OCI-LY1 (cell line): ENCODE results near the gene C1QTNF1.

Experiments used
- H2AFZ ChIP-seq: fragments of 200-600 bp; sonication (generic), shearing (Covaris generic); 2 replicates; pipeline ENCODE4 v1.6.0; 2014; ENCODE audit warnings: antibody characterized with exemption, mild to moderate bottlenecking, low read length
- H3F3A ChIP-seq: fragments of 200-600 bp; sonication (generic), shearing (Covaris generic); 2 replicates; pipeline ENCODE4 v1.6.0; 2014; ENCODE audit warnings: mild to moderate bottlenecking, antibody characterized with exemption, low read length, moderate library complexity; ENCODE audit not compliant: insufficient read depth
- H3K27ac ChIP-seq: fragments of 200-600 bp; sonication (generic); 2 replicates; pipeline ENCODE4 v1.5.1; 2014; ENCODE audit warnings: low read length, mixed run types, mild to moderate bottlenecking, low read depth; ENCODE audit not compliant: poor library complexity, severe bottlenecking
- H3K27me3 ChIP-seq: fragments of 200-600 bp; sonication (generic); 2 replicates; pipeline ENCODE4 v1.6.0; 2014; ENCODE audit warnings: antibody characterized with exemption, mild to moderate bottlenecking, low read length, moderate library complexity; ENCODE audit not compliant: insufficient read depth
- H3K36me3 ChIP-seq: fragments of 200-600 bp; sonication (generic); 2 replicates; pipeline ENCODE4 v1.6.1; 2014; ENCODE audit warnings: mild to moderate bottlenecking, antibody characterized with exemption, low read length, moderate library complexity, mixed read lengths; ENCODE audit not compliant: insufficient read depth
- H3K4me1 ChIP-seq: fragments of 200-600 bp; sonication (generic); 2 replicates; pipeline ENCODE4 v1.5.1; 2014; ENCODE audit warnings: mild to moderate bottlenecking, low read length, moderate library complexity; ENCODE audit not compliant: insufficient read depth, severe bottlenecking
- H3K4me2 ChIP-seq: fragments of 200-600 bp; sonication (generic), shearing (Covaris generic); 2 replicates; pipeline ENCODE4 v1.6.1; 2014; ENCODE audit warnings: low read length
- H3K4me3 ChIP-seq: fragments of 200-600 bp; sonication (generic); 2 replicates; pipeline ENCODE4 v1.5.1; 2014; ENCODE audit warnings: low read length, low read depth, mild to moderate bottlenecking, mixed read lengths; ENCODE audit not compliant: poor library complexity, severe bottlenecking
- H3K79me2 ChIP-seq: fragments of 200-600 bp; shearing (Covaris generic); 2 replicates; pipeline ENCODE4 v1.6.1; 2016; ENCODE audit warnings: mixed run types, low read length, mixed read lengths; ENCODE audit not compliant: insufficient read depth
- H3K9ac ChIP-seq: fragments of 200-600 bp; sonication (generic), shearing (Covaris generic); 2 replicates; pipeline ENCODE4 v1.6.1; 2014; ENCODE audit warnings: mild to moderate bottlenecking, low read length, mixed read lengths
- H3K9me2 ChIP-seq: fragments of 200-600 bp; sonication (generic), shearing (Covaris generic); 2 replicates; pipeline ENCODE4 v1.6.1; 2014; ENCODE audit warnings: low read depth, mild to moderate bottlenecking, low read length, mixed read lengths
- H3K9me3 ChIP-seq: fragments of 200-600 bp; shearing (Covaris generic); 2 replicates; pipeline ENCODE4 v1.6.1; 2014; ENCODE audit warnings: low read length, mixed read lengths
- H4K20me1 ChIP-seq: fragments of 200-600 bp; sonication (generic), shearing (Covaris generic); 2 replicates; pipeline ENCODE4 v1.6.0; 2016; ENCODE audit warnings: mild to moderate bottlenecking, low read length; ENCODE audit not compliant: insufficient read depth
- EZH2 ChIP-seq: fragments of 200-600 bp; sonication (generic), shearing (Covaris generic); IDR thresholded peaks from 2 replicates; pipeline ENCODE4 v1.8.0; 2017; ENCODE audit warnings: borderline replicate concordance, mixed run types, mild to moderate bottlenecking, antibody characterized with exemption, low read length, moderate library complexity, mixed read lengths
- TF ChIP-seq, protein P1 (sequence below): fragments of 200-600 bp; sonication (generic), shearing (Covaris generic); IDR thresholded peaks from 2 replicates; pipeline ENCODE4 v1.5.1; 2017; ENCODE audit warnings: mild to moderate bottlenecking, antibody characterized with exemption, low read length, moderate library complexity, mixed read lengths

C1QTNF1 gene

GRCh38 chr17:79095345-79096055, 71.5 kb downstream of the C1QTNF1 start:
- no peaks in the 10 kb centered on the region for H3K27me3 ChIP-seq
- no peaks in the 10 kb centered on the region for H4K20me1 ChIP-seq
- H3K4me1 ChIP-seq, result no peaks in the 10 kb centered on the region
- H3K4me3 ChIP-seq, result no peak overlapping the region
- H2AFZ ChIP-seq, result no peak overlapping the region
- H3K36me3 ChIP-seq, result no peaks in the 10 kb centered on the region
- H3F3A ChIP-seq, result no peaks in the 10 kb centered on the region
- no peak overlapping the region for H3K4me2 ChIP-seq
- H3K27ac ChIP-seq, result no peak overlapping the region
- H3K9me3 ChIP-seq, result no peaks in the 10 kb centered on the region
- no peaks in the 10 kb centered on the region for H3K79me2 ChIP-seq
- H3K9me2 ChIP-seq, result no peaks in the 10 kb centered on the region
- no peak overlapping the region for H3K9ac ChIP-seq
- TF ChIP-seq EZH2, result no peak
- TF ChIP-seq, protein P1, sequence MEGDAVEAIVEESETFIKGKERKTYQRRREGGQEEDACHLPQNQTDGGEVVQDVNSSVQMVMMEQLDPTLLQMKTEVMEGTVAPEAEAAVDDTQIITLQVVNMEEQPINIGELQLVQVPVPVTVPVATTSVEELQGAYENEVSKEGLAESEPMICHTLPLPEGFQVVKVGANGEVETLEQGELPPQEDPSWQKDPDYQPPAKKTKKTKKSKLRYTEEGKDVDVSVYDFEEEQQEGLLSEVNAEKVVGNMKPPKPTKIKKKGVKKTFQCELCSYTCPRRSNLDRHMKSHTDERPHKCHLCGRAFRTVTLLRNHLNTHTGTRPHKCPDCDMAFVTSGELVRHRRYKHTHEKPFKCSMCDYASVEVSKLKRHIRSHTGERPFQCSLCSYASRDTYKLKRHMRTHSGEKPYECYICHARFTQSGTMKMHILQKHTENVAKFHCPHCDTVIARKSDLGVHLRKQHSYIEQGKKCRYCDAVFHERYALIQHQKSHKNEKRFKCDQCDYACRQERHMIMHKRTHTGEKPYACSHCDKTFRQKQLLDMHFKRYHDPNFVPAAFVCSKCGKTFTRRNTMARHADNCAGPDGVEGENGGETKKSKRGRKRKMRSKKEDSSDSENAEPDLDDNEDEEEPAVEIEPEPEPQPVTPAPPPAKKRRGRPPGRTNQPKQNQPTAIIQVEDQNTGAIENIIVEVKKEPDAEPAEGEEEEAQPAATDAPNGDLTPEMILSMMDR, result no peak

- Histone ChIP-seq H3K4me1 (no peaks in the 10 kb centered on the region), H4K20me1 (no peaks in the 10 kb centered on the region), H3K9me3 (no peaks in the 10 kb centered on the region), H3K4me3 (no peak overlapping the region), H3K79me2 (no peaks in the 10 kb centered on the region), H3K36me3 (no peaks in the 10 kb centered on the region), H3K27me3 (no peaks in the 10 kb centered on the region), H3K4me2 (no peak overlapping the region), H3F3A (no peaks in the 10 kb centered on the region), H3K9me2 (no peaks in the 10 kb centered on the region), H3K27ac (no peak overlapping the region), H3K9ac (no peak overlapping the region), H2AFZ (no peak overlapping the region)
- TF ChIP-seq, protein P1, result no peak
- no peak for TF ChIP-seq EZH2
Observed at GRCh38 chr17:79096477-79096876, 72.5 kb downstream of the C1QTNF1 start.

DNA sequence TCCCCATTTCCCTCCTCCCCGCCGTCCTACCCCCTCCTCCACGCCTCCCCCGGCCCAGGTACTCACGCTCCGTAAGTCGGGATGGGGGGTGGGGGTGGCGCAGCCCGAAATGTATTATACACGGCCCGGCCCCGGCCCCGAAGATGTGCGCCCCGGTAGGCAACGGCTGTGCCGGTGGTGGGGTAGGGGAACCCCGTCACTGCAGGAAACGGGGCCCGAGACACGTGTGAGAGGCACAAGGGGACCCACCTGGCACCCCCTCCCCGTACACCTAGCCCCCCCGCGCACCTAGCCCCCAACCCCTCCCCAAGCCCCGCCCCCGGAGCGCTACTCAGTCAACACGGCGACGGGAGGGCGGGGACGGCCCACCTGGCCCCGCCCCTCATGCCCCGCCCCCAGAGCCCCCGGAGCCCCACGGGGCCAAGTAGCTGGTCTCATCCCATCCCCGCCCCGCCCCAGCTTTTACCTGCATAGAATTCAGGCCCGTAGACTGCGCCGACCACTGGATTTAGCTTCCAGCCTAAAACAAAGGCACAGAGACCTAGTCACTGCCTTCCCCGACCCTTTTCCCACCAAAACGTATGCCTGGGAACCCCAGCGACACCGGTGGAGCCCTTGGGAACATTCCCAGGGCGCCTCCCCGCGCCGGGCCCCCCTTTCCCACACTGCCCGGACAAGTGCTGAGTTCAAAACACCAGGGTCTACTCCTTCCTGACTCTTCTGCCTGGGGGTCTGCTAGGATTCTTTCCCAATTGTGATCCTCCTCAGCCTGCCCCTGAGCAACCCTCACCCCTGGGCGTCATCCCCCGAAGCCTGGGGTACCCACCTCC, 73.5 kb downstream of the C1QTNF1 start:
- no peaks in the 10 kb centered on the region for H3K27me3 ChIP-seq
- no peak overlapping the region for H3K4me3 ChIP-seq
- no peaks in the 10 kb centered on the region for H3F3A ChIP-seq
- H3K36me3 ChIP-seq, result no peaks in the 10 kb centered on the region
- no peaks in the 10 kb centered on the region for H3K9me3 ChIP-seq
- H3K4me1 ChIP-seq, result no peaks in the 10 kb centered on the region
- no peaks in the 10 kb centered on the region for H4K20me1 ChIP-seq
- H3K4me2 ChIP-seq, result no peak overlapping the region
- no peaks in the 10 kb centered on the region for H3K9me2 ChIP-seq
- TF ChIP-seq, protein P1, result no peak
- no peak for TF ChIP-seq EZH2
- H3K79me2 ChIP-seq, result no peaks in the 10 kb centered on the region
- no peak overlapping the region for H2AFZ ChIP-seq
- H3K27ac ChIP-seq, result no peak overlapping the region
- no peak overlapping the region for H3K9ac ChIP-seq
